H1 (cell line): ENCODE results near the gene VIPR2. TPM values are rescaled to one million over a fixed set of nuclear protein-coding genes. Genes with fewer than 3 reads are reported as not detected.

Experiments
- CTCF ChIA-PET: fragments of 300-600 bp; sonication (Branson Sonifier 250); formaldehyde crosslinking; loops from one replicate; lab custom pipeline; 2021; ENCODE audit not compliant: partially characterized antibody; lab: Charles Lee
- POLR2A ChIA-PET: fragments of 300-600 bp; sonication (Branson Sonifier 250); formaldehyde crosslinking; loops from one replicate; lab custom pipeline; 2021; ENCODE audit warnings: inconsistent platforms; ENCODE audit not compliant: partially characterized antibody; lab: Charles Lee
- DNase-seq, 2 experiments: peaks; one replicate each; pipeline versions ENCODE4 v3.0.0 to v3.0.0-alpha.2; 2010 to 2022; ENCODE audit warnings: low spot score in 2 of 2, low read depth in 1 of 2, mixed read lengths in 1 of 2
- FAIRE-seq: peaks from 2 replicates; lab custom pipeline; 2011; peaks lifted over from hg19 to GRCh38; lab: Jason Lieb, UNC
- H2AFZ ChIP-seq: 2 replicates; pipeline ENCODE4 v1.8.1; 2012; ENCODE audit warnings: low read length, inconsistent platforms
- H2AK5ac ChIP-seq: 2 replicates; pipeline ENCODE4 v1.6.1; 2013; ENCODE audit warnings: low read depth, low read length
- H2BK120ac ChIP-seq: replicated peaks from 2 replicates; pipeline ENCODE3; 2013; ENCODE audit warnings: low read depth, low read length, inconsistent platforms
- H2BK12ac ChIP-seq: 2 replicates; pipeline ENCODE4 v1.6.1; 2013; ENCODE audit warnings: low read depth, low read length
- H2BK15ac ChIP-seq: 2 replicates; pipeline ENCODE4 v1.6.1; 2013; ENCODE audit warnings: low read length
- H2BK20ac ChIP-seq: 2 replicates; pipeline ENCODE4 v1.6.1; 2013; ENCODE audit warnings: low read length
- H2BK5ac ChIP-seq: 2 replicates; pipeline ENCODE4 v1.6.1; 2013; ENCODE audit warnings: low read depth, low read length
- H3K14ac ChIP-seq: 2 replicates; pipeline ENCODE4 v1.6.1; 2013; ENCODE audit warnings: inconsistent platforms; ENCODE audit not compliant: insufficient read length
- H3K18ac ChIP-seq: 2 replicates; pipeline ENCODE4 v1.6.1; 2013; ENCODE audit warnings: low read length; ENCODE audit errors: extremely low read depth
- H3K23ac ChIP-seq: 2 replicates; pipeline ENCODE4 v1.6.1; 2013; ENCODE audit warnings: inconsistent platforms; ENCODE audit not compliant: insufficient read length
- H3K23me2 ChIP-seq: 2 replicates; pipeline ENCODE4 v1.6.1; 2013; ENCODE audit warnings: low read depth, low read length
- H3K27ac ChIP-seq: 2 replicates; pipeline ENCODE4 v1.6.1; 2011; ENCODE audit warnings: low read depth, low read length, inconsistent platforms
- H3K27me3 ChIP-seq, 4 experiments: replicated peaks in 1 of 4; 1 replicate in 1 of 4; 2 replicates in 3 of 4; pipeline versions ENCODE4 v1.6.1 to v1.8.1; 2011 to 2013; ENCODE audit warnings: low read length in 3 of 4, mild to moderate bottlenecking in 3 of 4, inconsistent platforms in 2 of 4, mixed read lengths in 2 of 4, moderate library complexity in 1 of 4; ENCODE audit not compliant: control insufficient read depth in 3 of 4, insufficient read depth in 3 of 4; ENCODE audit errors: extremely low read depth in 1 of 4
- H3K36me3 ChIP-seq, 4 experiments: 2 replicates each; pipeline versions ENCODE4 v1.6.1 to v1.8.1; 2011 to 2013; ENCODE audit warnings: mild to moderate bottlenecking in 4 of 4, low read length in 3 of 4, moderate library complexity in 2 of 4, control low read depth in 1 of 4, inconsistent platforms in 1 of 4; ENCODE audit not compliant: insufficient read depth in 4 of 4, control insufficient read depth in 2 of 4
- H3K4ac ChIP-seq: replicated peaks from 2 replicates; pipeline ENCODE3; 2013; ENCODE audit warnings: low read length, low read depth, mixed read lengths, inconsistent platforms; ENCODE audit not compliant: insufficient read length
- H3K4me1 ChIP-seq, 4 experiments: replicated peaks in 1 of 4; 1 replicate in 1 of 4; 2 replicates in 3 of 4; pipeline versions ENCODE4 v1.6.1 to v1.8.1; 2011 to 2013; ENCODE audit warnings: low read length in 3 of 4, inconsistent platforms in 2 of 4, mixed read lengths in 1 of 4; ENCODE audit not compliant: insufficient read depth in 4 of 4, control insufficient read depth in 3 of 4
- H3K4me2 ChIP-seq, 2 experiments: 2 replicates each; pipeline versions ENCODE4 v1.6.1 to v1.8.1; 2011 to 2013; ENCODE audit warnings: low read depth in 2 of 2, low read length in 2 of 2, control low read depth in 1 of 2, inconsistent platforms in 1 of 2, mild to moderate bottlenecking in 1 of 2; ENCODE audit not compliant: insufficient read depth in 1 of 2
- H3K4me3 ChIP-seq, 4 experiments: fragments of 200-600, 300-600 bp in 1 of 4; sonication (generic), shearing (Covaris generic), sonication (Bioruptor Twin) in 1 of 4; 2 replicates each; pipeline versions ENCODE4 v1.5.1 to v1.8.1; 2011 to 2016; ENCODE audit warnings: low read length in 4 of 4, low read depth in 3 of 4, control low read depth in 2 of 4, inconsistent platforms in 2 of 4, mild to moderate bottlenecking in 2 of 4, mixed read lengths in 1 of 4, moderate library complexity in 1 of 4; ENCODE audit not compliant: insufficient read depth in 2 of 4; ENCODE audit errors: extremely low read depth in 1 of 4
- H3K56ac ChIP-seq: replicated peaks from 2 replicates; pipeline ENCODE3; 2013; ENCODE audit warnings: low read depth, mild to moderate bottlenecking, mixed read lengths, low read length, inconsistent platforms; ENCODE audit not compliant: insufficient read length
- H3K79me1 ChIP-seq: 2 replicates; pipeline ENCODE4 v1.6.1; 2013; ENCODE audit warnings: low read depth, low read length, control low read depth
- H3K79me2 ChIP-seq, 2 experiments: 2 replicates each; pipeline versions ENCODE4 v1.6.1 to v1.8.1; 2012 to 2013; ENCODE audit warnings: low read length in 2 of 2, mild to moderate bottlenecking in 2 of 2, inconsistent platforms in 1 of 2; ENCODE audit not compliant: insufficient read depth in 2 of 2, control insufficient read depth in 1 of 2
- H3K9ac ChIP-seq, 4 experiments: replicated peaks in 1 of 4; 1 replicate in 1 of 4; 2 replicates in 3 of 4; pipeline versions ENCODE4 v1.6.1 to v1.8.1; 2011 to 2013; ENCODE audit warnings: low read depth in 3 of 4, low read length in 3 of 4, control low read depth in 2 of 4, mild to moderate bottlenecking in 2 of 4, moderate library complexity in 2 of 4, inconsistent platforms in 1 of 4; ENCODE audit errors: extremely low read depth in 1 of 4
- H3K9me3 ChIP-seq, 2 experiments: 2 replicates each; pipeline versions ENCODE4 v1.6.1 to v1.8.1; 2012 to 2013; ENCODE audit warnings: mild to moderate bottlenecking in 2 of 2, moderate library complexity in 2 of 2, control low read depth in 1 of 2, inconsistent platforms in 1 of 2, low read depth in 1 of 2, low read length in 1 of 2, mixed read lengths in 1 of 2; ENCODE audit not compliant: insufficient read depth in 2 of 2
- H4K20me1 ChIP-seq, 2 experiments: replicated peaks in 1 of 2; 2 replicates each; pipeline versions ENCODE3 to v1.8.1; 2011 to 2013; ENCODE audit warnings: inconsistent platforms in 2 of 2, low read length in 2 of 2, mild to moderate bottlenecking in 1 of 2; ENCODE audit not compliant: insufficient read depth in 2 of 2, control insufficient read depth in 1 of 2
- H4K5ac ChIP-seq: 2 replicates; pipeline ENCODE4 v1.6.1; 2013; ENCODE audit warnings: low read length, low read depth, mixed read lengths, inconsistent platforms; ENCODE audit not compliant: insufficient read length
- H4K8ac ChIP-seq: 2 replicates; pipeline ENCODE4 v1.8.0; 2013; ENCODE audit warnings: mild to moderate bottlenecking, moderate library complexity, low read length, inconsistent platforms; ENCODE audit not compliant: insufficient read depth; ENCODE audit errors: extremely low read depth
- H4K91ac ChIP-seq: replicated peaks from 2 replicates; pipeline ENCODE3; 2013; ENCODE audit warnings: low read length, mixed read lengths, inconsistent platforms; ENCODE audit not compliant: insufficient read length
- CTCF ChIP-seq, 3 experiments: IDR thresholded peaks; 1 replicate in 2 of 3; 2 replicates in 1 of 3; pipeline versions ENCODE4 v1.5.1 to v1.6.1; 2011; ENCODE audit warnings: low read length in 3 of 3, mild to moderate bottlenecking in 3 of 3, inconsistent platforms in 2 of 3, low read depth in 1 of 3, moderate library complexity in 1 of 3; ENCODE audit not compliant: insufficient read depth in 1 of 3; ENCODE audit errors: control extremely low read depth in 1 of 3
- WGBS, 2 experiments: shearing (Covaris generic) in 1 of 2; methylation state at CpG; one replicate each; pipeline versions ENCODE4 v1.1.6 to v1.1.7; 2013 to 2015; ENCODE audit warnings: low lambda C conversion rate in 2 of 2, mixed read lengths in 2 of 2, inconsistent platforms in 1 of 2, low coverage in 1 of 2, missing lambda C conversion rate in 1 of 2; ENCODE audit not compliant: insufficient replicate concordance in 2 of 2, insufficient coverage in 1 of 2, insufficient read length in 1 of 2; ENCODE audit errors: extremely low coverage in 1 of 2, missing lambda C conversion rate in 1 of 2; 5-methylcytosine and 5-hydroxymethylcytosine counted together
- polyA plus RNA-seq, 7 experiments: library from polyadenylated mRNA; depleted of rRNA in 3 of 7; stranded (reverse) in 5 of 7; unstranded in 2 of 7; fragments of >200 nt in 5 of 7; fragments of 200-250 nt in 2 of 7; gene quantifications; 1 replicate in 5 of 7; 2 replicates in 1 of 7; 4 replicates in 1 of 7; pipeline versions ENCODE4 v1.2.1 to v1.2.3, GENCODE V29; 2011 to 2013; ENCODE audit warnings: missing spikeins in 2 of 7, mixed read lengths in 2 of 7
- total RNA-seq: library from RNA; stranded (reverse); fragmentation: NEBNext Ultra II Directional; extraction: Animal tissue kit (Norgen Biotek cat#: 25700); gene quantifications from 2 replicates; pipeline ENCODE4 v1.2.1, GENCODE V29; 2021

The VIPR2 gene
- total and polyA plus RNA-seq, 2 of the 8 experiments (the other 6 are each of a cell fraction or from before 2014, with no cell fraction given): 2.4 to 6.3 TPM

- H3K27me3 ChIP-seq: peaks cover 0 to 4% (median 0%) of the 10 kb centered on the region in 4 experiments; a peak in 1 of 7 replicates
- H3K23me2 ChIP-seq: peaks cover 14% of the 10 kb centered on the region; the same call in 1 of the 2 replicates
- H3K4ac ChIP-seq: no peak overlapping the region
- H4K8ac ChIP-seq: no peak overlapping the region
- FAIRE-seq (no peak), DNase-seq (no peak)
- H3K56ac ChIP-seq: no peak overlapping the region
- no peak overlapping the region for H2BK5ac ChIP-seq
- ChIA-PET CTCF (interaction anchor here (1.4 kb wide), 1 partner anchor 62 kb away, joined by 3 read pairs; no protein-coding TSS in a partner anchor), POLR2A (interaction anchor here (1.8 kb wide), 1 partner anchor 33 kb away, joined by 7 read pairs; no protein-coding TSS in a partner anchor)
- H3K9me3 ChIP-seq: peaks cover 0 to 3% of the 10 kb centered on the region in 2 experiments; a peak in 1 of 4 replicates
- H2BK12ac ChIP-seq: no peak overlapping the region
- H3K4me1 ChIP-seq: peaks cover 0 to 4% (median 2%) of the 10 kb centered on the region in 4 experiments; a peak in 1 of 7 replicates
- 89% methylated on average over 31 of the region's 56 CpGs; no CpG with 5 or more reads in 1 of the 2 experiments for WGBS, 2 experiments
- H2AK5ac ChIP-seq: no peak overlapping the region
- H2BK20ac ChIP-seq: no peak overlapping the region
- H3K79me1 ChIP-seq: no peaks in the 10 kb centered on the region
- H4K5ac ChIP-seq: no peak overlapping the region
- no peaks in the 10 kb centered on the region for H4K20me1 ChIP-seq
- H3K23ac ChIP-seq: no peak overlapping the region
- H3K9ac ChIP-seq: no peak overlapping the region
- H4K91ac ChIP-seq: no peak overlapping the region
- no peak overlapping the region for H3K4me3 ChIP-seq
- no peak overlapping the region for H3K27ac ChIP-seq
- H3K4me2 ChIP-seq: no peak overlapping the region
- no peaks in the 10 kb centered on the region for H3K36me3 ChIP-seq
- no peak overlapping the region for H3K18ac ChIP-seq
- H2AFZ ChIP-seq: no peak overlapping the region
- no peak overlapping the region for H2BK120ac ChIP-seq
- H3K14ac ChIP-seq: no peak overlapping the region
- H3K79me2 ChIP-seq: no peaks in the 10 kb centered on the region
- H2BK15ac ChIP-seq: no peak overlapping the region
- TF ChIP-seq CTCF (IDR thresholded peaks at IDR 0.05; ENCODE audit: control extremely low read depth in 1 of 3, insufficient read depth in 1 of 3, low read depth in 1 of 3, low read length in 3 of 3): no peak
These were observed 81.4 kb downstream of the VIPR2 start for GRCh38 chr7:159063046-159063840.
